K562 (cell line): Measurements from ENCODE around the gene ZBTB46. TPM values are rescaled to one million over a fixed set of nuclear protein-coding genes. Genes with fewer than 3 reads are reported as not detected.

Experiments used
- ATAC-seq: fragments of 200-7000 bp; cut with Tn5 transposase; 3 replicates; pipeline ENCODE4 v1.9.1; 2020; ENCODE audit warnings: moderate library complexity
- BruUV-seq: library from RNA; stranded (reverse); fragments of 400-500 nt; replicated peaks from 2 replicates; lab custom pipeline; 2021; lab: Mats Ljungman, UMichigan
- CTCF ChIA-PET: fragments of 300-600 bp; formaldehyde crosslinking; extraction: SDS; loops from one replicate; lab custom pipeline; 2021; ENCODE audit warnings: low intra/inter-chr PET ratio; lab: Yijun Ruan, JAX
- POLR2A ChIA-PET: fragments of 300-600, 350-650 bp; sonication (Branson Sonifier 250); formaldehyde crosslinking; extraction: SDS; loops from one replicate; lab custom pipeline; 2021; ENCODE audit warnings: antibody characterized with exemption, inconsistent platforms; lab: Yijun Ruan, JAX
- DNase-seq, 4 experiments: peaks; one replicate each; pipeline versions ENCODE4 v3.0.0 to v3.0.0-alpha.2; 2011 to 2018; ENCODE audit warnings: low spot score in 3 of 4, mixed read lengths in 3 of 4; ENCODE audit errors: extremely low read depth in 1 of 4
- FAIRE-seq: peaks from 2 replicates; lab custom pipeline; 2011; peaks lifted over from hg19 to GRCh38; lab: Jason Lieb, UNC
- H2AFZ ChIP-seq: 2 replicates; pipeline ENCODE4 v1.6.0; 2011; ENCODE audit warnings: low read depth, low read length, control low read depth, inconsistent platforms
- H3K27ac ChIP-seq: fragments of 200-600 bp; 3 replicates; pipeline ENCODE4 v1.8.0; 2011; ENCODE audit warnings: low read depth, mild to moderate bottlenecking, control low read depth, inconsistent platforms, low read length, moderate library complexity, mixed read lengths; ENCODE audit errors: extremely low read depth
- H3K27me3 ChIP-seq, 2 experiments: fragments of 300-600 bp in 1 of 2; 2 replicates in 1 of 2; 3 replicates in 1 of 2; pipeline versions ENCODE4 v1.6.0 to v1.8.0; 2011; ENCODE audit warnings: inconsistent platforms in 2 of 2, low read length in 2 of 2, mild to moderate bottlenecking in 1 of 2, mixed read lengths in 1 of 2, moderate library complexity in 1 of 2; ENCODE audit not compliant: control insufficient read depth in 2 of 2, insufficient read depth in 2 of 2
- H3K36me3 ChIP-seq: fragments of 300-600 bp; 3 replicates; pipeline ENCODE4 v1.8.0; 2011; ENCODE audit warnings: mild to moderate bottlenecking, low read length, inconsistent platforms; ENCODE audit not compliant: control insufficient read depth, insufficient read depth
- H3K4me1 ChIP-seq, 2 experiments: fragments of 200-600 bp in 1 of 2; replicated peaks in 1 of 2; 2 replicates in 1 of 2; 3 replicates in 1 of 2; pipeline versions ENCODE4 v1.5.1 to v1.8.0; 2011; ENCODE audit warnings: inconsistent platforms in 2 of 2, low read length in 2 of 2, mild to moderate bottlenecking in 1 of 2, mixed read lengths in 1 of 2, moderate library complexity in 1 of 2; ENCODE audit not compliant: control insufficient read depth in 2 of 2, insufficient read depth in 2 of 2
- H3K4me2 ChIP-seq: 2 replicates; pipeline ENCODE4 v1.6.1; 2011; ENCODE audit warnings: low read length, control low read depth, inconsistent platforms, mixed read lengths; ENCODE audit not compliant: insufficient read depth
- H3K4me3 ChIP-seq: fragments of 200-600 bp; sonication (generic), shearing (Covaris generic); 2 replicates; pipeline ENCODE4 v1.5.1; 2016; ENCODE audit warnings: control low read depth, inconsistent platforms
- H3K79me2 ChIP-seq: fragments of 200-600 bp; 3 replicates; pipeline ENCODE4 v1.8.0; 2011; ENCODE audit warnings: low read length, inconsistent platforms; ENCODE audit not compliant: control insufficient read depth, insufficient read depth
- H3K9ac ChIP-seq, 2 experiments: 2 replicates each; pipeline versions ENCODE4 v1.6.0 to v1.6.1; 2011; ENCODE audit warnings: low read depth in 2 of 2, low read length in 2 of 2, control low read depth in 1 of 2, inconsistent platforms in 1 of 2, mild to moderate bottlenecking in 1 of 2, mixed read lengths in 1 of 2; ENCODE audit not compliant: insufficient read depth in 1 of 2
- H3K9me1 ChIP-seq: one replicate; pipeline ENCODE4 v1.6.0; 2011; ENCODE audit warnings: inconsistent platforms, mild to moderate bottlenecking, low read length, moderate library complexity; ENCODE audit not compliant: control insufficient read depth, insufficient read depth
- H3K9me3 ChIP-seq: replicated peaks from 2 replicates; pipeline ENCODE4 v1.5.1; 2011; ENCODE audit warnings: low read depth, low read length, inconsistent platforms; ENCODE audit not compliant: control insufficient read depth, insufficient read depth
- H4K20me1 ChIP-seq: replicated peaks from 2 replicates; pipeline ENCODE4 v1.6.1; 2011; ENCODE audit warnings: low read length, inconsistent platforms, mixed read lengths; ENCODE audit not compliant: control insufficient read depth, insufficient read depth
- GTF3C2 ChIP-seq: IDR thresholded peaks from 3 replicates; pipeline ENCODE4 v1.6.1; 2011; ENCODE audit warnings: borderline replicate concordance, mild to moderate bottlenecking, moderate library complexity; ENCODE audit not compliant: insufficient read length; ENCODE audit errors: extremely low read depth
- HCFC1 ChIP-seq: IDR thresholded peaks from 2 replicates; pipeline ENCODE4 v1.6.1; 2012; ENCODE audit warnings: low read depth, low read length, improper control_type of control experiment
- HSF4 ChIP-seq: fragments of 250-450 bp; sonication (Bioruptor Pico); IDR thresholded peaks from 2 replicates; pipeline ENCODE4 v2.1.2; 2022; ENCODE audit warnings: mild to moderate bottlenecking, moderate library complexity, borderline replicate concordance
- MAFF ChIP-seq: IDR thresholded peaks from 2 replicates; pipeline ENCODE4 v1.6.1; 2012; ENCODE audit warnings: low read length, improper control_type of control experiment
- POLR2H ChIP-seq: IDR thresholded peaks from 2 replicates; pipeline ENCODE4 v1.6.1; 2016; ENCODE audit warnings: missing genetic modification characterization, low read depth, mild to moderate bottlenecking, control low read depth, missing compliant biosample characterization, moderate library complexity
- RHOXF2B ChIP-seq: fragments of 250-450 bp; sonication (Bioruptor Pico); conservative IDR thresholded peaks from 2 replicates; pipeline ENCODE4 v1.5.1; 2021
- TCF7 ChIP-seq: sonication (generic); IDR thresholded peaks from 2 replicates; pipeline ENCODE4 v1.6.1; 2016; ENCODE audit warnings: antibody characterized with exemption, borderline replicate concordance
- THRB ChIP-seq: fragments of 450-650 bp; formaldehyde crosslinking; conservative IDR thresholded peaks from 2 replicates; pipeline ENCODE4 v1.4.0; 2022; ENCODE audit warnings: mild to moderate bottlenecking, missing genetic modification characterization
- ZBTB12 ChIP-seq: fragments of 250-450 bp; sonication (Bioruptor Pico); IDR thresholded peaks from 2 replicates; pipeline ENCODE4 v1.4.0; 2020
- ZBTB43 ChIP-seq: sonication (generic); formaldehyde crosslinking; IDR thresholded peaks from 2 replicates; pipeline ENCODE4 v1.8.0; 2023; ENCODE audit warnings: mild to moderate bottlenecking, missing genetic modification reagents
- ZFP91 ChIP-seq: sonication (generic); formaldehyde crosslinking; IDR thresholded peaks from 2 replicates; pipeline ENCODE4 v1.8.0; 2022; ENCODE audit warnings: mild to moderate bottlenecking, missing genetic modification reagents
- ZNF134 ChIP-seq: fragments of 250-450 bp; sonication (Bioruptor Pico); conservative IDR thresholded peaks from 2 replicates; pipeline ENCODE4 v1.4.0; 2020
- WGBS: fragments of 100-300 bp; shearing (Covaris generic); methylation state at CpG from one replicate; pipeline ENCODE4 v1.1.6; 2016; ENCODE audit warnings: low coverage, mixed read lengths; ENCODE audit not compliant: insufficient coverage; ENCODE audit errors: missing lambda C conversion rate; 5-methylcytosine and 5-hydroxymethylcytosine counted together
- in situ Hi-C: fragments of 300-500 bp; cut with MboI; formaldehyde crosslinking; loops from 4 replicates; pipeline ENCODE4 v1.15.0; 2018; ENCODE audit warnings: inconsistent platforms, mixed read lengths
- intact Hi-C: fragments of 100-400 bp; cut with micrococcal nuclease; formaldehyde crosslinking; loops from 2 replicates; pipeline ENCODE4 v1.14.2; 2022
- polyA plus RNA-seq, 8 experiments: library from polyadenylated mRNA; depleted of rRNA in 4 of 8; stranded (reverse) in 5 of 8; unstranded in 3 of 8; fragments of >200 nt; fragmentation: Nextera tagmentation in 2 of 8; fragmentation: Illumina TruSeq in 1 of 8; extraction: Ambion mirVana in 2 of 8; extraction: Trizol in 1 of 8; gene quantifications; 2 replicates each; pipeline versions ENCODE4 v1.2.1 to v1.2.3, GENCODE V29; 2011 to 2014; ENCODE audit warnings: inconsistent platforms in 1 of 8, missing spikeins in 1 of 8
- total RNA-seq, 7 experiments: library from RNA; depleted of rRNA in 6 of 7; stranded (reverse); fragments of >200 nt in 6 of 7; fragmentation: Illumina TruSeq in 2 of 7; extraction: Trizol in 2 of 7; gene quantifications; 2 replicates each; pipeline versions ENCODE4 v1.2.1 to v1.2.3, GENCODE V29; 2011 to 2021; ENCODE audit warnings: low replicate concordance in 1 of 7

The ZBTB46 gene
- total and polyA plus RNA-seq, 9 of the 15 experiments (the other 6 are each of a cell fraction or from before 2014, with no cell fraction given), result 0.29 to 4.1 (median 1.1) TPM

- FAIRE-seq (no peak), ATAC-seq (peak; percentile 1), DNase-seq (peak in 3 of 4 experiments; percentile 38 to 58 (median 50))
- CTCF ChIA-PET, result no interaction called here
- WGBS, result 69% methylated on average over 19 of the region's 24 CpGs
- Histone ChIP-seq H3K36me3 (peaks cover 28% of the 10 kb centered on the region; the same call in 2 of the 3 replicates), H3K9ac (peak overlapping the region; percentile 15 to 84; a peak in 3 of 4 replicates), H3K4me1 (peaks cover 9 to 90% of the 10 kb centered on the region in 2 experiments), H4K20me1 (no peaks in the 10 kb centered on the region; the same call in 1 of the 2 replicates), H3K4me3 (no peak overlapping the region), H3K9me3 (no peaks in the 10 kb centered on the region), H3K9me1 (no peaks in the 10 kb centered on the region), H2AFZ (no peak overlapping the region), H3K4me2 (no peak overlapping the region), H3K27me3 (no peaks in the 10 kb centered on the region), H3K79me2 (no peaks in the 10 kb centered on the region), H3K27ac (peak overlapping the region; percentile 61)
- intact Hi-C loops, result loop anchor here (10.0 kb wide), 2 partner anchors 85 to 165 kb away; partner anchors contain the start of gene PTK6
- in situ Hi-C loops, result no loop called here
- BruUV-seq, result TSS peak; percentile 29
- POLR2A ChIA-PET, result interaction anchor here (3.1 kb wide), 1 partner anchor 8 kb away, joined by 27 read pairs; the partner anchor contains the start of genes ARFRP1 and ZGPAT
- TF ChIP-seq ZFP91 (CRISPR knock-in tag), result no peak
- no peak for TF ChIP-seq GTF3C2
- TF ChIP-seq HSF4 (CRISPR knock-in tag), result no peak
- no peak for TF ChIP-seq TCF7
- TF ChIP-seq ZNF134 (CRISPR knock-in tag), result no peak
- TF ChIP-seq THRB (CRISPR knock-in tag), result 0 out of 2 replicates have a peak, but pooled peaks have one; percentile 16
- TF ChIP-seq ZBTB12 (CRISPR knock-in tag), result no peak
- TF ChIP-seq POLR2H (tag), result no peak
- TF ChIP-seq HCFC1, result no peak
- no peak for TF ChIP-seq ZBTB43 (CRISPR knock-in tag)
- TF ChIP-seq MAFF, result no peak
- no peak for TF ChIP-seq RHOXF2B
Measured at GRCh38 chr20:63699466-63700198, 131.4 kb downstream of the ZBTB46 start.
